ENCODE measurements around the gene PCBP3.

GRCh38 chr21:45957551-45957950, 314.0 kb downstream of the PCBP3 start:
- no peak for TF ChIP-seq GATA2 (IDR thresholded peaks at IDR 0.05; ENCODE audit: low read depth, low read length)
- TF ChIP-seq GATA3 (IDR thresholded peaks at IDR 0.05; ENCODE audit: low read depth, low read length), result no peak
